ENCODE measurements around the gene SLC25A17.
"Not testable (repeated sequence)": the region's sequence is repeated elsewhere in the genome, so short reads cannot be mapped to it uniquely, and the experiment has no call there.

Gene SLC25A17

GRCh38 chr22:40753114-40753513 is 66.0 kb downstream of the SLC25A17 start:
- no peak for DNase-seq (ENCODE audit: low read depth in 2 of 2)

GRCh38 chr22:40751250-40751649 is 67.9 kb downstream of the SLC25A17 start:
- DNase-seq (ENCODE audit: low read depth in 2 of 2), result no peak

- no peak for DNase-seq (ENCODE audit: low read depth in 2 of 2)
Observed at GRCh38 chr22:40749829-40750228, 69.3 kb downstream of the SLC25A17 start.

- no peak for DNase-seq (ENCODE audit: low read depth in 2 of 2)
Observed at GRCh38 chr22:40748388-40749355, 70.5 kb downstream of the SLC25A17 start.

GRCh38 chr22:40747361-40747760 is 71.8 kb downstream of the SLC25A17 start:
- no peak for DNase-seq (ENCODE audit: low read depth in 2 of 2)

GRCh38 chr22:40746428-40747220 is 72.5 kb downstream of the SLC25A17 start:
- no peak for DNase-seq (ENCODE audit: low read depth in 2 of 2)

- DNase-seq (ENCODE audit: low read depth in 2 of 2), result no peak
Observed at GRCh38 chr22:40743768-40744167, 75.4 kb downstream of the SLC25A17 start.

GRCh38 chr22:40741116-40741515 is 78.0 kb downstream of the SLC25A17 start:
- no peak for DNase-seq (ENCODE audit: low read depth in 2 of 2)

GRCh38 chr22:40739721-40740120 is 79.4 kb downstream of the SLC25A17 start:
- no peak for DNase-seq (ENCODE audit: low read depth in 2 of 2)

- no peak for DNase-seq (ENCODE audit: low read depth in 2 of 2)
Observed at GRCh38 chr22:40733919-40734318, 85.2 kb downstream of the SLC25A17 start.

- DNase-seq (ENCODE audit: low read depth in 2 of 2), result no peak
Observed at GRCh38 chr22:40732999-40733292, 86.2 kb downstream of the SLC25A17 start.

GRCh38 chr22:40729284-40729683 is 89.9 kb downstream of the SLC25A17 start:
- DNase-seq (ENCODE audit: low read depth in 2 of 2), result no peak

- peak in 1 of 2 donors; percentile 19 for DNase-seq (ENCODE audit: low read depth in 2 of 2)
Observed at GRCh38 chr22:40728731-40729189, 90.4 kb downstream of the SLC25A17 start.

GRCh38 chr22:40727964-40728615 is 91.1 kb downstream of the SLC25A17 start:
- DNase-seq (ENCODE audit: low read depth in 2 of 2), result no peak

- DNase-seq (ENCODE audit: low read depth in 2 of 2), result no peak
Observed at GRCh38 chr22:40727070-40727963, 91.8 kb downstream of the SLC25A17 start.

- DNase-seq (ENCODE audit: low read depth in 2 of 2), result no peak
Observed at GRCh38 chr22:40726514-40726913, 92.6 kb downstream of the SLC25A17 start.

- DNase-seq (ENCODE audit: low read depth in 2 of 2), result no peak
Observed at GRCh38 chr22:40723396-40723933, 95.7 kb downstream of the SLC25A17 start.

GRCh38 chr22:40721266-40721665 is 97.9 kb downstream of the SLC25A17 start:
- no peak for DNase-seq (ENCODE audit: low read depth in 2 of 2)

- no peak for DNase-seq (ENCODE audit: low read depth in 2 of 2)
Observed at GRCh38 chr22:40720538-40721256, 98.4 kb downstream of the SLC25A17 start.

GRCh38 chr22:40720156-40720537 is 99.0 kb downstream of the SLC25A17 start:
- not testable (repeated sequence) for DNase-seq (ENCODE audit: low read depth in 2 of 2)
